M059J (cell line): Measurements from ENCODE around the gene GPR21. TPM values are rescaled to one million over a fixed set of nuclear protein-coding genes. Genes with fewer than 3 reads are reported as not detected.

Source experiments
- DNase-seq: peaks from one replicate; pipeline ENCODE4 v3.0.0-alpha.2; 2012; ENCODE audit warnings: low read depth
- total RNA-seq: library from RNA; depleted of rRNA; stranded (reverse); fragments of >200 nt; shearing (Covaris generic); gene quantifications from 2 replicates; pipeline ENCODE4 v1.2.3, GENCODE V29; 2014; rRNA removed

The GPR21 gene
- not detected in 2 replicates for total RNA-seq

- DNase-seq, result no peak
Measured at GRCh38 chr9:123033352-123033751, at the start of gene GPR21. Gene GPR21 (plus strand): TSS chr9:123033667. CDS start chr9:123034567, 900 bp downstream.

GRCh38 chr9:122986010-122986409 is 47.5 kb upstream of the GPR21 start:
- no peak for DNase-seq

- no peak for DNase-seq
Measured at GRCh38 chr9:122988141-122988540, 45.3 kb upstream of the GPR21 start.

- no peak for DNase-seq
Measured at GRCh38 chr9:122988920-122989621, 44.4 kb upstream of the GPR21 start.

- peak; percentile 91 for DNase-seq
Measured at GRCh38 chr9:122991370-122991830, 42.1 kb upstream of the GPR21 start.

GRCh38 chr9:122996586-122996985 is 36.9 kb upstream of the GPR21 start:
- no peak for DNase-seq

GRCh38 chr9:122998448-122998847 is 35.0 kb upstream of the GPR21 start:
- no peak for DNase-seq

GRCh38 chr9:123000371-123001068 is 32.9 kb upstream of the GPR21 start:
- DNase-seq, result peak; percentile 29

- DNase-seq, result no peak
Measured at GRCh38 chr9:123002754-123003153, 30.7 kb upstream of the GPR21 start.

GRCh38 chr9:123003466-123003865 is 30.0 kb upstream of the GPR21 start:
- peak; percentile 3 for DNase-seq

GRCh38 chr9:123005964-123006363 is 27.5 kb upstream of the GPR21 start:
- DNase-seq, result no peak

GRCh38 chr9:123007269-123007668 is 26.2 kb upstream of the GPR21 start:
- DNase-seq, result no peak

GRCh38 chr9:123008909-123009308 is 24.6 kb upstream of the GPR21 start:
- DNase-seq, result no peak

- DNase-seq, result no peak
Measured at GRCh38 chr9:123011380-123011779, 22.1 kb upstream of the GPR21 start.

- no peak for DNase-seq
Measured at GRCh38 chr9:123011878-123012528, 21.5 kb upstream of the GPR21 start.

- no peak for DNase-seq
Measured at GRCh38 chr9:123016631-123017030, 16.8 kb upstream of the GPR21 start.

- DNase-seq, result no peak
Measured at GRCh38 chr9:123020796-123021195, 12.7 kb upstream of the GPR21 start.

GRCh38 chr9:123026425-123026824 is 7.0 kb upstream of the GPR21 start:
- DNase-seq, result no peak

GRCh38 chr9:123027517-123027916 is 6.0 kb upstream of the GPR21 start:
- no peak for DNase-seq

GRCh38 chr9:123028136-123028535 is 5.3 kb upstream of the GPR21 start:
- DNase-seq, result no peak

- no peak for DNase-seq
Measured at GRCh38 chr9:123028973-123029372, 4.5 kb upstream of the GPR21 start.

GRCh38 chr9:123031963-123032362 is 1.5 kb upstream of the GPR21 start:
- no peak for DNase-seq
